ENCODE results near the gene IPO5.

IPO5 gene

DNA sequence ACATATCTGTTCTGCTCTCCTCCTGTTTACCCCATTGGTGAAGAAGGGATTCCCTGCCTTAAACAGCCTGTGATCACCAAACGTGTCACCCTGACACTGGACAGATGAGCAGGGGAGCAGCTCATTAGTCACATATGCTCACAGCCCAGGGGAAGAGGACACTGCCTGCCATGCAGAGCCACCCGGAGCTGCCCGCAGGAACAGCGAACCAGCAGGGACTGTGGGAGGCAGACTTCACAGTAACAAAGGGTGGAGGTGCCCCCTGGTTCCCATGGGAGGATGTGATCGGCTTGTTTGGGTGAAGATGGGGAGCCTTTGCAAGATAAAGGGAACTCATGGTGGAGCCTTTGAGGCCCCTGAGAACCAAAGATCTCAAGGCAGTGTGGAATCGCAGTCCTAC is 100.8 kb downstream of the IPO5 start:
- DNase-seq (ENCODE audit: low spot score) (no peak), FAIRE-seq (no peak)

DNA sequence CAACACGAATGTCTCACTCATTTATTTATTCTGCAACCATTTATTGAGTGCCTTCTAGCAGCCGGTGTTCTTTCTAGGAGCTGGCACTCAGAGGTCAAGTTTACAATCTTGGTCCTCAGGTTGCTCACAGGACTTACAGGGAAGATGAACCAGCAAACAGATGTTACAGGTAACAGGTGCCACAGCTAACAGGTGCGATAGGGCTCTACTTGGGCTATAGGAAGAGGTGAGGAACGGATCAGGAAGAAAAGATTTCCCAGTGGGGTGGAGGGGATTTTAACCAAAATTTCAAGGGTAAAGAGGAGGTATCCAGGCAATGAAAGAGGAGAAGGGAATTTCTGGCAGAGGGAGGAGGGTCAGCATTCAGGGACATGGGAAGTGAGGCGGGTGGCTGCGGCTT is 102.1 kb downstream of the IPO5 start:
- DNase-seq (ENCODE audit: low spot score) (no peak), FAIRE-seq (no peak)

DNA sequence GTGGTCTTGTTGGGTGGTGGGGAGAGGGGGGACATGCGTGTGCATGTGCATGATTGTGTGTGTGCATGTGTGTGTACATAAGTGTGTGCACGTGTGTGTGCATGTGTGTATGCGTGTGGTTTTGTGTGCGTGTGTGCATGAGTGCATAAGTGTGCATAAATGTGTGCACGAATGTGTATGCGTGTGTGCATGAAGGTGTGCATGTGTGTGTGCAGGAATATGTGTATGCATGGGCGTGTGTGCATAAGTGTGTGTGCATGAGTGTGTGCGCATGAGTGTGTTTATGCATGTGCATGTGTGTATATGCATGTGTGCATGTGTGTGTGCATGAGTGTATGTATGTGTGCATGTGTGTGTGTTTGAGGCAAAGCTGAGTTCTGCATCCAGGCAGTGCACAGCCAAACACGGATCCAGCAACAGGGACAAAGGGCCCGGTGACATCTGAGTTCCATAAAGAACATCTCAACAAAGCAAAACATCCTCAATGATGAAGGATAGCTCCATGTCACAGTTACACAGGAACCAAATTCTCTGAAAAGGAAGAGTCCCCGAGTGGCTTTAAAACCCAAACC is 103.5 kb downstream of the IPO5 start:
- FAIRE-seq (peak; percentile 55), DNase-seq (ENCODE audit: low spot score) (no peak)

DNA sequence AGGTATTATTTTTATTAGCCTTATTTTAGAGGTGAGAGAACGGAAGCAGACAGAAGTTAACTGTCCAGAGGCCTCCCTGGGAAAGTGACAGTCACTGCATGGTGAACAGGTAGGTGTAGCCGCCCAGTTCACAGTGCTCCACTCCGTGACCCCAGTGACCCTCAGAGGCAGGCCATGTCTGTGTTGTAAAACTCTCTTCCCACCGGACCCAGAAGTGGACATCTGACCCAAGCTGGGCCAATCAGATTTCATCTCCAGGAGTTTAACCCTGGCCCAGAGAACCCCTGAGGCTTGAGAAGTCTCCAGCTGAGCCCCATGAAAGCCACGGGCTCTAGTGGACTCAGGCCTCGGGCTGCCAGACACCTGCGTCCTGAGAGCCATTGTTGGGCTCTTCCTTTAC is 105.8 kb downstream of the IPO5 start:
- DNase-seq (ENCODE audit: low spot score) (no peak), FAIRE-seq (no peak)

DNA sequence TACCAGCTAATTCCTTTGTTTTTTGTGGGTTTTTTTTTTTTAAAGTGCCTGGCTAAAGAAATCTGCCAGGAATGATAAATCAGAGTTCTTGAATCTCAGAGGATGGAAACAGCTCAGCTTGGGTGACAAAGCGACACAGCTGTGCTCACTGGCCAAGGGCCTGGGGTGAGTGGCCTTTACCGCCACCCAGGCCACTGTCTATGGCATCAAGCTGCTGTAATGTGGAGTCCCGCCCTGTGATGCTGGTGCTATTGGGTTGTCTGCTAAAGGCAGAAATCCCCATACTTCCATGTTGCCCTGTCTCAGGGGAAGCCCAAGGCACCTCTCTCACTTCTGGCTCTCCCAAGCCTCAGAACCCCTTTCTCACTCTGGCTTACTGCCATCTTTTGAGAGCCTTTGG is 106.8 kb downstream of the IPO5 start:
- no peak for FAIRE-seq

DNA sequence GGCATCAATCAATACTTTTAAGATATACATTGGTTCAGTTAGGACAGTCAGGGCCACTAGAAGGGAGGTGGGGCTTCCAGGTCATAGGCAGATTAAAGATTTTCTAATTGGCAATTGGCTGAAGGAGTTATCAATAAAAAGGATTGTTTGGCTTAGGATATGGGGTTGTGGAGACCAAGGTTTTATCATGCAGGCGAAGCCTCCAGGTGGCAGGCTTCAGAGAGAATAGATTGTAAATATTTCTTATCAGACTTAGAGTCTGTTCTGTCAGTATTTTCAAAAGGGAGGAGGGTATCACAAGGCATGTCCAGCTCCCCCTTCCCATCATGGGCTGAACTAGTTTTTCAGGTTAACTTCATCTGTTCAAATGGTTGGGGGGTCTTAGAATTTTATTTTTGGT is 112.0 kb downstream of the IPO5 start:
- no peak for FAIRE-seq

More for the DNA sequence above, 106.8 kb downstream of the IPO5 start:
- DNase-seq (ENCODE audit: low spot score) = no peak

DNA sequence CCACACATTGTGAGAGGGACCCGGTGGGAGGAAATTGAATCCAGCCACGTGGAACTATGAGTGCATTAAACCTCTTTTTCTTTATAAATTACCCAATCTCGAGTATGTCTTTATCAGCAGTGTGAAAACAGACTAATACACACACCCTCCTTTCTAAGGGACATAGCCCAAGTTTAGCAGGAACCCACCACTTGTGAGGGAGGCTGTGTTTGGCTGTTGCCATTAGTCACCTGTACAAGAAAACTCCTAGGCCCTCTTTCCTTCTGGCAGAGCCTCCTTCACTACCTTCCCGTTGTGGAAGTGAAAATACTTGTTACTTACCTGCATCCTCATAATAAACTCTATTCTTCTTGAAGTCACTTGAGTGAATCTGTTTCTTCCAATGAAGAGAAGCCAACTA is 113.2 kb downstream of the IPO5 start:
- DNase-seq (ENCODE audit: low spot score) (no peak), FAIRE-seq (no peak)

More for the DNA sequence above, 112.0 kb downstream of the IPO5 start:
- no peak for DNase-seq (ENCODE audit: low spot score)

DNA sequence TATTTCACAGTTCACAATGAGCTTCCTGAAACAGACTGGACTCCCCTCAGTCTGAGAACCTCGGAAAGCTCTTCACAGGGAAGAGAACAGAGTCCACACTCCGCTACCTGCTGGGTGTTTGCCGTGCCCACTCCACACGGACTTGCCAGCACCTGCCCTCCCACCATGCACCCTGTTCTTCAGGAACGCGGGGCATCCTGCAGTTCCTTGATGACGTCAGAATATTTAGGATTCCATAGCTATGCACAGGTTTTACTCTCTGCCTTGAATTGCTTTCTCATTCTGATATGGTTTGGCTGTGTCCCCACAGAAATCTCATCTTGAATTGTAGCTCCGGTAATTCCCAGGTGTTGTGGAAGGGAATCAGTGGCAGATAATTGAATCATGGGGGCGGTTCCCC is 115.0 kb downstream of the IPO5 start:
- FAIRE-seq = no peak
- peak; percentile 17 for DNase-seq (ENCODE audit: low spot score)

DNA sequence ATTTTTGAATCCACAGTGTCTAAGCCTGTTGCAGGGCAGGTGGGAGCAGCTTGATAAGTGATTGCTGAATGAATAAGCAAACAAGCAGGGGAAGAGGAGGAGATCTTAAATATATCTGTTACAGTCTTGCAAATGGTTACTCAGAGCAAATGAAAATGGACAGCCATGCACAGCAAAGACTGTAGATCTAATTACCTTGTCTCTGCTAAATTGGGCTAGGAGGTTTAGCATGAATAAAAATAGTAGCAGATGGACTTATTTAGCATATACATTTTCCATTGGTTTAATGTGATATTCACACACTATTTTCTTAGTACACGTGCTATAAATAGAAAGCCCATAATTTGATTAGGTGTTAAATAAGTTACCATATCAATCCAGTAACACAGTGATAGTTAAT is 116.5 kb downstream of the IPO5 start:
- FAIRE-seq = no peak
- DNase-seq (ENCODE audit: low spot score) = no peak

DNA sequence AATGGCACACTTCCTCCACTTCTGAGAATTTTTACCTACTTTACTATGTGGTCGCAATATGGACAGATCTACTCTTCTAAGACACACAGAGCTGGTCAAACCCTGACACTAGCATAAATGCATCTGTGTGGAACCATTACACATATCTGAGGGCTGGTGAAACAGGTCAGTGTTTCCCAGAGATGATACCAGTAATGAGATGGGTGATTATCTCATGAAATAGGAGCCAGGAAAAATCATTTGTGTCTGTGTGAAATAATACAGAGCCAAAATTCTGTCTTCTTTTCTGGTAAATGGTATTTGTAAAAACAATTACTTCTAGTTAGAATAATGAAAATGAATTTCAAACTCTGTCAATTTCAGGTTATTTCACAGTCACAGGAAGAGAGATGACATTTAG is 117.8 kb downstream of the IPO5 start:
- DNase-seq (ENCODE audit: low spot score) = no peak
- no peak for FAIRE-seq

DNA sequence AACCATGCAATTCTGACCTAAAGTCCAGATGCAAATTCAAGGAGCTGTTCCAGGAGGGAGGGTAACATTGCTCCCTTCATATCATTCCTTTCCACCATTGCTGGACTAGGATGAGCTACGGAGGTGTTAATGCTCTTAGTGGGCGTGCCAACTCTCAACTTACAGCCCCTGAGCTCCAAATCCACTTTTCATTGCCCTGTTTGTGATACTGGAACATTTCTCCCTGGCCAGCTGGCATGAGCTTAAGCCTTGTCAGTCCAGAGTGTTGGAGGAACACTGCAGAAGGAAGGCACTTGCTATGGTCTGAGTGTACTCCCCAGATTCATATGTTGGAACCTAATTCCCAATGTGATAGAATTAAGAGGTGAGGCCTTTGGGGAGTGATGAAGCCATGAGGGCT is 119.0 kb downstream of the IPO5 start:
- no peak for DNase-seq (ENCODE audit: low spot score)
- no peak for FAIRE-seq
